SK-N-SH treated with all-trans-retinoic acid at 6 μM for 48 hours (cell line): ENCODE measurements around the gene MARCHF10.

ENCODE experiments used
- OSR1 ChIP-seq: fragments of 250-450 bp; sonication (Bioruptor Pico); IDR thresholded peaks from 2 replicates; pipeline ENCODE4 v1.8.0; 2022; ENCODE audit warnings: moderate library complexity, mild to moderate bottlenecking, inconsistent platforms
- PATZ1 ChIP-seq: fragments of 250-450 bp; sonication (Bioruptor Pico); IDR thresholded peaks from 2 replicates; pipeline ENCODE4 v1.8.0; 2020; ENCODE audit warnings: mild to moderate bottlenecking, moderate library complexity, borderline replicate concordance
- RARB ChIP-seq: fragments of 250-450 bp; sonication (Bioruptor Pico); IDR thresholded peaks from 2 replicates; pipeline ENCODE4 v1.8.0; 2021; ENCODE audit warnings: mild to moderate bottlenecking, moderate library complexity
- SNAI2 ChIP-seq: fragments of 250-450 bp; sonication (Bioruptor Pico); IDR thresholded peaks from 2 replicates; pipeline ENCODE4 v1.5.0; 2020; ENCODE audit warnings: mild to moderate bottlenecking, moderate library complexity
- TOX ChIP-seq: fragments of 250-450 bp; sonication (Bioruptor Pico); IDR thresholded peaks from 2 replicates; pipeline ENCODE4 v1.8.0; 2021; ENCODE audit warnings: mild to moderate bottlenecking, moderate library complexity, borderline replicate concordance
- ZNF8 ChIP-seq: fragments of 450-650 bp; formaldehyde crosslinking; IDR thresholded peaks from 2 replicates; pipeline ENCODE4 v1.5.0; 2020; ENCODE audit warnings: mild to moderate bottlenecking, moderate library complexity

- TF ChIP-seq PATZ1 (CRISPR knock-in tag), result no peak
- TF ChIP-seq ZNF8 (CRISPR knock-in tag), result no peak
- TF ChIP-seq RARB (CRISPR knock-in tag), result no peak
- TF ChIP-seq SNAI2, result no peak
- no peak for TF ChIP-seq OSR1 (CRISPR knock-in tag)
- no peak for TF ChIP-seq TOX (CRISPR knock-in tag)
Observed at GRCh38 chr17:62674841-62675240, 133.3 kb downstream of the MARCHF10 start.
